SH-SY5Y (cell line): ENCODE measurements around the gene ADAM22.

Source experiments
- GATA2 ChIP-seq: IDR thresholded peaks from 2 replicates; pipeline ENCODE4 v1.6.1; 2011; ENCODE audit warnings: mild to moderate bottlenecking, low read depth, low read length
- GATA3 ChIP-seq: IDR thresholded peaks from 2 replicates; pipeline ENCODE4 v1.6.1; 2011; ENCODE audit warnings: low read depth, mild to moderate bottlenecking, low read length, moderate library complexity

GRCh38 chr7:88147949-88148348, 213.9 kb downstream of the ADAM22 start:
- no peak for TF ChIP-seq GATA3
- no peak for TF ChIP-seq GATA2
